Fibroblast of the aortic adventitia (primary cell): Measurements from ENCODE around the gene DYNC1H1. TPM values are rescaled to one million over a fixed set of nuclear protein-coding genes. Genes with fewer than 3 reads are reported as not detected.

ENCODE experiments used
- DNase-seq: peaks from one replicate; pipeline ENCODE4 v3.0.0-alpha.2; 2010; ENCODE audit warnings: low read depth
- H3K4me3 ChIP-seq: 2 replicates; pipeline ENCODE4 v1.5.1; 2011; ENCODE audit warnings: low read depth, mild to moderate bottlenecking, control low read depth, low read length, moderate library complexity
- CTCF ChIP-seq: IDR thresholded peaks from 2 replicates; pipeline ENCODE4 v1.5.1; 2011; ENCODE audit warnings: mild to moderate bottlenecking, low read length, control low read depth, inconsistent platforms; ENCODE audit not compliant: insufficient read depth
- total RNA-seq: library from RNA; depleted of rRNA; stranded (reverse); fragments of >200 nt; gene quantifications from 2 replicates; pipeline ENCODE4 v1.2.3, GENCODE V29; 2012; ENCODE audit warnings: low replicate concordance

Gene DYNC1H1
- total RNA-seq, 1 donor = 376 TPM

- DNase-seq = no peak
- H3K4me3 ChIP-seq = no peak overlapping the region
- TF ChIP-seq CTCF = no peak
Measured at GRCh38 chr14:101920271-101920670, 44.1 kb upstream of the DYNC1H1 start.

- no peak overlapping the region for H3K4me3 ChIP-seq
- no peak for DNase-seq
- no peak for TF ChIP-seq CTCF
Measured at GRCh38 chr14:101922866-101923265, 41.5 kb upstream of the DYNC1H1 start.

GRCh38 chr14:101925152-101925551 lies 39.2 kb upstream of the DYNC1H1 start:
- H3K4me3 ChIP-seq = no peak overlapping the region
- no peak for DNase-seq
- TF ChIP-seq CTCF = no peak

- no peak for TF ChIP-seq CTCF
- no peak overlapping the region for H3K4me3 ChIP-seq
Measured at GRCh38 chr14:101926085-101926484, 38.3 kb upstream of the DYNC1H1 start.

GRCh38 chr14:101926620-101927019 lies 37.8 kb upstream of the DYNC1H1 start:
- no peak for DNase-seq
- H3K4me3 ChIP-seq = no peak overlapping the region
- TF ChIP-seq CTCF = no peak

More at GRCh38 chr14:101926085-101926484, 38.3 kb upstream of the DYNC1H1 start:
- DNase-seq = no peak

GRCh38 chr14:101927859-101928258 lies 36.5 kb upstream of the DYNC1H1 start:
- no peak overlapping the region for H3K4me3 ChIP-seq
- no peak for TF ChIP-seq CTCF
- peak; percentile 97 for DNase-seq

GRCh38 chr14:101928415-101928841 lies 35.9 kb upstream of the DYNC1H1 start:
- no peak overlapping the region for H3K4me3 ChIP-seq
- no peak for DNase-seq
- TF ChIP-seq CTCF = no peak
